Hepatocyte (in vitro differentiated cells): ENCODE results near the gene PSMB10. TPM values are rescaled to one million over a fixed set of nuclear protein-coding genes. Genes with fewer than 3 reads are reported as not detected.

Experiments
- DNase-seq: peaks from one replicate; pipeline ENCODE4 v3.0.0-alpha.2; 2016; ENCODE audit warnings: low spot score
- H2AFZ ChIP-seq: fragments of 200-600 bp; sonication (generic); 2 replicates; pipeline ENCODE4 v1.6.0; 2016; ENCODE audit warnings: antibody characterized with exemption, mild to moderate bottlenecking
- H3K27ac ChIP-seq: fragments of 200-600 bp; sonication (generic); 2 replicates; pipeline ENCODE4 v1.5.1; 2016; ENCODE audit warnings: mild to moderate bottlenecking
- H3K27me3 ChIP-seq: fragments of 200-600 bp; sonication (generic); 2 replicates; pipeline ENCODE4 v1.6.1; 2016
- H3K36me3 ChIP-seq: fragments of 200-600 bp; sonication (generic); replicated peaks from 2 replicates; pipeline ENCODE4 v1.5.1; 2016; ENCODE audit warnings: low read depth; ENCODE audit not compliant: insufficient read depth
- H3K4me1 ChIP-seq: fragments of 200-600 bp; sonication (generic); 2 replicates; pipeline ENCODE4 v1.5.1; 2016; ENCODE audit warnings: mild to moderate bottlenecking, moderate library complexity; ENCODE audit not compliant: insufficient read depth
- H3K4me2 ChIP-seq: fragments of 200-600 bp; sonication (generic); 2 replicates; pipeline ENCODE4 v1.6.0; 2016
- H3K4me3 ChIP-seq: fragments of 200-600 bp; sonication (generic); 2 replicates; pipeline ENCODE4 v1.5.1; 2016; ENCODE audit warnings: mild to moderate bottlenecking
- H3K79me2 ChIP-seq: fragments of 200-600 bp; sonication (generic); 2 replicates; pipeline ENCODE4 v1.6.0; 2017; ENCODE audit warnings: mild to moderate bottlenecking
- H3K9me2 ChIP-seq: fragments of 200-600 bp; sonication (generic); replicated peaks from 2 replicates; pipeline ENCODE4 v1.6.0; 2017; ENCODE audit warnings: mild to moderate bottlenecking; ENCODE audit not compliant: insufficient read depth
- H3K9me3 ChIP-seq: fragments of 200-600 bp; sonication (generic); 2 replicates; pipeline ENCODE4 v1.5.1; 2016; ENCODE audit warnings: low read depth, mild to moderate bottlenecking
- H4K20me1 ChIP-seq: fragments of 200-600 bp; sonication (generic); 2 replicates; pipeline ENCODE4 v1.6.0; 2016; ENCODE audit warnings: mild to moderate bottlenecking; ENCODE audit not compliant: insufficient read depth, poor library complexity, severe bottlenecking
- CTCF ChIP-seq: fragments of 200-600 bp; sonication (generic); IDR thresholded peaks from 2 replicates; pipeline ENCODE4 v1.5.1; 2016; ENCODE audit warnings: antibody characterized with exemption, mild to moderate bottlenecking; ENCODE audit not compliant: poor library complexity
- EZH2 ChIP-seq: fragments of 200-600 bp; sonication (generic); IDR thresholded peaks from 2 replicates; pipeline ENCODE4 v1.6.1; 2016; ENCODE audit warnings: antibody characterized with exemption, mild to moderate bottlenecking, borderline replicate concordance
- EZH2phosphoT487 ChIP-seq: fragments of 200-600 bp; sonication (generic); IDR thresholded peaks from one replicate; pipeline ENCODE4 v1.6.1; 2018; ENCODE audit warnings: antibody characterized with exemption, mild to moderate bottlenecking, low read depth, moderate library complexity; ENCODE audit not compliant: unreplicated experiment, severe bottlenecking
- WGBS: methylation state at CpG from one replicate; pipeline ENCODE4 v1.1.6; 2016; ENCODE audit warnings: low lambda C conversion rate; ENCODE audit errors: missing lambda C conversion rate; 5-methylcytosine and 5-hydroxymethylcytosine counted together
- polyA plus RNA-seq: library from polyadenylated mRNA; unstranded; fragments of >200 nt; fragmentation: Nextera tagmentation; extraction: Ambion mirVana; gene quantifications from 2 replicates; pipeline ENCODE4 v1.2.1, GENCODE V29; 2016
- small RNA-seq: library from RNA; depleted of rRNA; stranded (forward); fragments of <200 nt; gene quantifications from one replicate; pipeline ENCODE3, GENCODE V24; 2014
- total RNA-seq: library from RNA; depleted of rRNA; stranded (reverse); fragments of >200 nt; gene quantifications from 2 replicates; pipeline ENCODE4 v1.2.3, GENCODE V29; 2014

PSMB10 gene
- total and polyA plus RNA-seq, 2 experiments from 2014 or later: 13.7 to 48.7 TPM

GRCh38 chr16:67884684-67885083 lies 52.0 kb downstream of the PSMB10 start, which contains the start of gene NRN1L:
Gene NRN1L (plus strand): TSS chr16:67884885. CDS start chr16:67884904, 19 bp downstream.
- H3K27me3 ChIP-seq: no peaks in the 10 kb centered on the region
- H3K4me3 ChIP-seq: no peak within 1 kb of the TSS
- H2AFZ ChIP-seq: no peak within 1 kb of the TSS
- H3K9me3 ChIP-seq: no peaks in the 10 kb centered on the region
- peaks cover 3% of the 10 kb centered on the region for H3K4me1 ChIP-seq
- no peak within 1 kb of the TSS for H3K4me2 ChIP-seq
- H3K79me2 ChIP-seq: no peaks in the 10 kb centered on the region
- H3K9me2 ChIP-seq: no peaks in the 10 kb centered on the region
- H3K27ac ChIP-seq: no peak within 1 kb of the TSS
- 39% methylated on average over 14 of the region's 22 CpGs for WGBS
- H3K36me3 ChIP-seq: no peaks in the 10 kb centered on the region
- no peaks in the 10 kb centered on the region for H4K20me1 ChIP-seq
- peak; percentile 83 for DNase-seq
- TF ChIP-seq CTCF: no peak
- no peak for TF ChIP-seq EZH2
- TF ChIP-seq EZH2phosphoT487: no peak

Small RNA genes within 50 kb of the gene (small RNA-seq; reads per million reads assigned to genes)
- gene NRN1L: not detected

Other genes with a start within 250 kb of the PSMB10 start
- gene GFOD2, start 217.5 kb downstream of the PSMB10 start, total RNA-seq: 9.8 and 10.4 TPM in 2 replicates
- gene GFOD2, start 217.5 kb downstream of the PSMB10 start, polyA plus RNA-seq: 7.5 and 12.4 TPM in 2 replicates
- gene RANBP10, start 130.3 kb downstream of the PSMB10 start, total RNA-seq: 8.6 and 8.8 TPM in 2 replicates
- 12.4 and 12.6 TPM in 2 replicates for gene RANBP10, start 130.3 kb downstream of the PSMB10 start, polyA plus RNA-seq
- 3.1 TPM in 2 replicates for gene TSNAXIP1, start 130.0 kb downstream of the PSMB10 start, total RNA-seq
- gene TSNAXIP1, start 130.0 kb downstream of the PSMB10 start, polyA plus RNA-seq: 2.0 and 5.8 TPM in 2 replicates
- gene THAP11, start 94.5 kb downstream of the PSMB10 start, total RNA-seq: 35.4 and 40.0 TPM in 2 replicates
- gene THAP11, start 94.5 kb downstream of the PSMB10 start, polyA plus RNA-seq: 36.7 and 36.9 TPM in 2 replicates
- gene NUTF2, start 89.9 kb downstream of the PSMB10 start, total RNA-seq: 100 and 102 TPM in 2 replicates
- gene NUTF2, start 89.9 kb downstream of the PSMB10 start, polyA plus RNA-seq: 197 and 216 TPM in 2 replicates
- 28.5 and 38.1 TPM in 2 replicates for gene CENPT, start 89.2 kb downstream of the PSMB10 start, total RNA-seq
- gene CENPT, start 89.2 kb downstream of the PSMB10 start, polyA plus RNA-seq: 84.0 and 115 TPM in 2 replicates
- gene EDC4, start 63.8 kb downstream of the PSMB10 start, total RNA-seq: 41.1 and 46.3 TPM in 2 replicates
- 59.0 and 76.7 TPM in 2 replicates for gene EDC4, start 63.8 kb downstream of the PSMB10 start, polyA plus RNA-seq
- gene NRN1L, start 52.0 kb downstream of the PSMB10 start, total RNA-seq: 0.73 TPM in 1 of 2 replicates, not detected in the other
- 1.6 TPM in 1 of 2 replicates, not detected in the other for gene NRN1L, start 52.0 kb downstream of the PSMB10 start, polyA plus RNA-seq
- gene PSKH1, start 43.6 kb downstream of the PSMB10 start, total RNA-seq: 29.2 and 30.5 TPM in 2 replicates
- gene PSKH1, start 43.6 kb downstream of the PSMB10 start, polyA plus RNA-seq: 38.6 and 44.6 TPM in 2 replicates
- 0.63 TPM in 1 of 2 replicates, not detected in the other for gene CTRL, start 5.0 kb downstream of the PSMB10 start, total RNA-seq
- 12.5 and 13.4 TPM in 2 replicates for gene CTRL, start 5.0 kb downstream of the PSMB10 start, polyA plus RNA-seq
- 15.6 and 19.8 TPM in 2 replicates for gene LCAT, start 7.3 kb upstream of the PSMB10 start, total RNA-seq
- gene LCAT, start 7.3 kb upstream of the PSMB10 start, polyA plus RNA-seq: 44.6 and 47.3 TPM in 2 replicates
- 23.7 and 55.2 TPM in 2 replicates for gene SLC12A4, start 31.8 kb upstream of the PSMB10 start, total RNA-seq
- 63.9 and 65.3 TPM in 2 replicates for gene SLC12A4, start 31.8 kb upstream of the PSMB10 start, polyA plus RNA-seq
- not detected in 2 replicates for gene DPEP3, start 43.6 kb upstream of the PSMB10 start, total RNA-seq
- not detected in 2 replicates for gene DPEP3, start 43.6 kb upstream of the PSMB10 start, polyA plus RNA-seq
- not detected in 2 replicates for gene DPEP2, start 62.6 kb upstream of the PSMB10 start, total RNA-seq
- 1.1 TPM in 1 of 2 replicates, not detected in the other for gene DPEP2, start 62.6 kb upstream of the PSMB10 start, polyA plus RNA-seq
- not detected in 2 replicates for gene DPEP2NB, start 79.1 kb upstream of the PSMB10 start, total RNA-seq
- not detected in 2 replicates for gene DPEP2NB, start 79.1 kb upstream of the PSMB10 start, polyA plus RNA-seq
- gene DDX28, start 86.4 kb upstream of the PSMB10 start, total RNA-seq: 8.6 and 11.1 TPM in 2 replicates
- 12.5 and 15.0 TPM in 2 replicates for gene DDX28, start 86.4 kb upstream of the PSMB10 start, polyA plus RNA-seq
- 11.8 and 12.2 TPM in 2 replicates for gene DUS2, start 86.4 kb upstream of the PSMB10 start, total RNA-seq
- 15.6 and 18.0 TPM in 2 replicates for gene DUS2, start 86.4 kb upstream of the PSMB10 start, polyA plus RNA-seq
- 33.3 and 35.9 TPM in 2 replicates for gene NFATC3, start 148.5 kb upstream of the PSMB10 start, total RNA-seq
- 13.1 and 15.1 TPM in 2 replicates for gene NFATC3, start 148.5 kb upstream of the PSMB10 start, polyA plus RNA-seq